Stimulated activated CD4-positive, alpha-beta T cell treated with anti-CD3 and anti-CD28 coated beads, Interleukin-1b, Interleukin-23, amount 100 ng/mL, for 1 hour (primary cell): ENCODE measurements around the gene ELF5.
A peak's percentile ranks its signal among the peaks of the same experiment; 100 is the strongest.

ENCODE experiments used
- DNase-seq, 2 donors: peaks; one replicate each; pipeline ENCODE4 v3.0.0-alpha.2; 2020; ENCODE audit warnings: low read depth in 2 of 2

The ELF5 gene

GRCh38 chr11:34493468-34493867, 20.1 kb downstream of the ELF5 start:
- DNase-seq, result no peak

GRCh38 chr11:34492806-34493414, 20.7 kb downstream of the ELF5 start:
- DNase-seq, result peak in 1 of 2 donors; percentile 13

GRCh38 chr11:34490304-34490703, 23.3 kb downstream of the ELF5 start:
- DNase-seq, result no peak

- no peak for DNase-seq
These were observed 24.6 kb downstream of the ELF5 start for GRCh38 chr11:34488855-34489557.

GRCh38 chr11:34487430-34487829, 26.2 kb downstream of the ELF5 start:
- no peak for DNase-seq

- no peak for DNase-seq
These were observed 30.3 kb downstream of the ELF5 start for GRCh38 chr11:34483106-34483874.

- no peak for DNase-seq
These were observed 32.3 kb downstream of the ELF5 start for GRCh38 chr11:34481307-34481706.

- no peak for DNase-seq
These were observed 33.3 kb downstream of the ELF5 start for GRCh38 chr11:34480314-34480713.

- no peak for DNase-seq
These were observed 34.5 kb downstream of the ELF5 start for GRCh38 chr11:34478845-34479663.

- no peak for DNase-seq
These were observed 36.7 kb downstream of the ELF5 start for GRCh38 chr11:34476849-34477248.

- no peak for DNase-seq
These were observed 37.9 kb downstream of the ELF5 start for GRCh38 chr11:34475656-34476055.

GRCh38 chr11:34473603-34474169, 39.9 kb downstream of the ELF5 start:
- DNase-seq, result no peak

- peak in 1 of 2 donors; percentile 4 for DNase-seq
These were observed 45.3 kb downstream of the ELF5 start for GRCh38 chr11:34468209-34468841.

- no peak for DNase-seq
These were observed 46.6 kb downstream of the ELF5 start for GRCh38 chr11:34466802-34467488.

- DNase-seq, result no peak
These were observed 49.0 kb downstream of the ELF5 start for GRCh38 chr11:34464591-34465051.

GRCh38 chr11:34461215-34461614, 52.4 kb downstream of the ELF5 start:
- no peak for DNase-seq

GRCh38 chr11:34460278-34460677, 53.3 kb downstream of the ELF5 start:
- no peak for DNase-seq

GRCh38 chr11:34459507-34460162, 54.0 kb downstream of the ELF5 start:
- DNase-seq, result no peak

GRCh38 chr11:34458525-34458924, 55.1 kb downstream of the ELF5 start:
- DNase-seq, result no peak

GRCh38 chr11:34457607-34458006, 56.0 kb downstream of the ELF5 start:
- no peak for DNase-seq
